Activated T-cell treated with anti-CD3 and anti-CD28 coated beads, Interleukin-2, amount 50 U/mL, for 72 hours (primary cell): ENCODE data around the gene PARP8. TPM values are rescaled to one million over a fixed set of nuclear protein-coding genes. Genes with fewer than 3 reads are reported as not detected.

Experiments used
- ATAC-seq, 2 donors: fragments of 150-1000 bp; cut with Tn5 transposase; replicated peaks in 1 of 2; 2 replicates each; pipeline ENCODE4 v1.10.0; 2021; ENCODE audit warnings: moderate library complexity in 2 of 2, mild to moderate bottlenecking in 1 of 2
- DNase-seq, 2 donors: peaks; one replicate each; pipeline ENCODE4 v3.0.0; 2021 to 2022; ENCODE audit warnings: mixed read lengths in 1 of 2
- H3K27ac Mint-ChIP-seq: one replicate; pipeline ENCODE4 v1.8.0; 2022; ENCODE audit warnings: mild to moderate bottlenecking, moderate library complexity, mixed read lengths
- H3K27me3 Mint-ChIP-seq: one replicate; pipeline ENCODE4 v1.8.0; 2022; ENCODE audit warnings: low read depth, mixed read lengths
- H3K36me3 Mint-ChIP-seq, 2 donors: one replicate each; pipeline ENCODE4 v1.8.0; 2022; ENCODE audit warnings: mixed read lengths in 2 of 2, mild to moderate bottlenecking in 1 of 2; ENCODE audit not compliant: insufficient read depth in 2 of 2
- H3K4me1 Mint-ChIP-seq: one replicate; pipeline ENCODE4 v1.8.0; 2022; ENCODE audit warnings: low read depth, mixed read lengths
- H3K4me3 Mint-ChIP-seq, 2 donors: one replicate each; pipeline ENCODE4 v1.8.0; 2022; ENCODE audit warnings: mild to moderate bottlenecking in 2 of 2, mixed read lengths in 2 of 2, moderate library complexity in 2 of 2
- H3K9me3 Mint-ChIP-seq, 2 donors: one replicate each; pipeline ENCODE4 v1.8.0; 2022; ENCODE audit warnings: mixed read lengths in 2 of 2
- total RNA-seq, 2 donors: library from RNA; stranded (reverse); gene quantifications; one replicate each; pipeline ENCODE4 v1.2.3, GENCODE V29; 2022

PARP8 gene
- total RNA-seq, 2 donors from 2014 or later, result 53.3 to 61.0 TPM

GRCh38 chr5:50716134-50716533, 49.7 kb downstream of the PARP8 start:
- Mint-ChIP-seq H3K36me3 (peaks cover 0 to 5% of the 10 kb centered on the region in 2 donors), H3K4me3 (no peak overlapping the region), H3K27me3 (no peaks in the 10 kb centered on the region), H3K4me1 (peaks cover 85% of the 10 kb centered on the region), H3K27ac (peak overlapping the region; percentile 72), H3K9me3 (peaks cover 0 to 2% of the 10 kb centered on the region in 2 donors)
- ATAC-seq (no peak), DNase-seq (no peak)

GRCh38 chr5:50717651-50718050, 51.2 kb downstream of the PARP8 start:
- Mint-ChIP-seq H3K4me1 (peaks cover 85% of the 10 kb centered on the region), H3K4me3 (peak overlapping the region in 1 of 2 donors; percentile 42), H3K27ac (peak overlapping the region; percentile 29), H3K27me3 (no peaks in the 10 kb centered on the region), H3K9me3 (peaks cover 0 to 2% of the 10 kb centered on the region in 2 donors), H3K36me3 (peaks cover 0 to 3% of the 10 kb centered on the region in 2 donors)
- peak in 1 of 2 donors; percentile 42 for ATAC-seq
- no peak for DNase-seq

- DNase-seq, result no peak
- H3K27me3 Mint-ChIP-seq, result no peaks in the 10 kb centered on the region
- peak overlapping the region; percentile 18 for H3K27ac Mint-ChIP-seq
- H3K4me3 Mint-ChIP-seq, result peak overlapping the region; percentile 35 to 45
- H3K36me3 Mint-ChIP-seq, result peaks cover 0 to 3% of the 10 kb centered on the region in 2 donors
- H3K9me3 Mint-ChIP-seq, result peaks cover 0 to 2% of the 10 kb centered on the region in 2 donors
- H3K4me1 Mint-ChIP-seq, result peaks cover 82% of the 10 kb centered on the region
- ATAC-seq, result no peak
These were observed 53.7 kb downstream of the PARP8 start for GRCh38 chr5:50720061-50720710.

GRCh38 chr5:50722223-50722622, 55.8 kb downstream of the PARP8 start:
- peaks cover 0 to under 1% of the 10 kb centered on the region in 2 donors for H3K9me3 Mint-ChIP-seq
- peaks cover 0 to under 1% of the 10 kb centered on the region in 2 donors for H3K36me3 Mint-ChIP-seq
- H3K27ac Mint-ChIP-seq, result peak overlapping the region; percentile 80
- H3K27me3 Mint-ChIP-seq, result no peaks in the 10 kb centered on the region
- ATAC-seq, result no peak
- H3K4me3 Mint-ChIP-seq, result peak overlapping the region in 1 of 2 donors; percentile 22
- H3K4me1 Mint-ChIP-seq, result peaks cover 81% of the 10 kb centered on the region
- DNase-seq, result no peak

GRCh38 chr5:50724262-50724661, 57.8 kb downstream of the PARP8 start:
- DNase-seq (no peak), ATAC-seq (no peak)
- Mint-ChIP-seq H3K9me3 (no peaks in the 10 kb centered on the region), H3K4me3 (no peak overlapping the region), H3K27ac (no peak overlapping the region), H3K4me1 (peaks cover 76% of the 10 kb centered on the region), H3K36me3 (peaks cover 0 to 1% of the 10 kb centered on the region in 2 donors), H3K27me3 (no peaks in the 10 kb centered on the region)

GRCh38 chr5:50725800-50726474, 59.5 kb downstream of the PARP8 start:
- no peak for ATAC-seq
- H3K27me3 Mint-ChIP-seq, result no peaks in the 10 kb centered on the region
- peak overlapping the region; percentile 54 to 81 for H3K4me3 Mint-ChIP-seq
- H3K9me3 Mint-ChIP-seq, result peaks cover 0 to 2% of the 10 kb centered on the region in 2 donors
- peaks cover 68% of the 10 kb centered on the region for H3K4me1 Mint-ChIP-seq
- DNase-seq, result no peak
- H3K27ac Mint-ChIP-seq, result peak overlapping the region; percentile 90
- peaks cover 2 to 6% of the 10 kb centered on the region in 2 donors for H3K36me3 Mint-ChIP-seq

GRCh38 chr5:50726475-50727148, 60.2 kb downstream of the PARP8 start:
- Mint-ChIP-seq H3K4me1 (peaks cover 62% of the 10 kb centered on the region), H3K9me3 (peaks cover 0 to 2% of the 10 kb centered on the region in 2 donors), H3K27me3 (no peaks in the 10 kb centered on the region), H3K36me3 (peaks cover 2 to 6% of the 10 kb centered on the region in 2 donors), H3K27ac (peak overlapping the region; percentile 90), H3K4me3 (peak overlapping the region; percentile 54 to 81)
- ATAC-seq (peak; percentile 68 to 71), DNase-seq (no peak)

- Mint-ChIP-seq H3K27me3 (no peaks in the 10 kb centered on the region), H3K4me1 (peaks cover 59% of the 10 kb centered on the region), H3K36me3 (peaks cover 2 to 6% of the 10 kb centered on the region in 2 donors), H3K9me3 (peaks cover 0 to 2% of the 10 kb centered on the region in 2 donors), H3K4me3 (peak overlapping the region; percentile 54 to 81), H3K27ac (peak overlapping the region; percentile 90)
- DNase-seq, result peak; percentile 25 to 41
- ATAC-seq, result peak; percentile 89 to 94
These were observed 60.7 kb downstream of the PARP8 start for GRCh38 chr5:50727149-50727496.

GRCh38 chr5:50727845-50728244, 61.4 kb downstream of the PARP8 start:
- H3K27ac Mint-ChIP-seq, result peak overlapping the region; percentile 90
- H3K36me3 Mint-ChIP-seq, result peaks cover 2 to 9% of the 10 kb centered on the region in 2 donors
- ATAC-seq (no peak), DNase-seq (no peak)
- peaks cover 52% of the 10 kb centered on the region for H3K4me1 Mint-ChIP-seq
- H3K27me3 Mint-ChIP-seq, result no peaks in the 10 kb centered on the region
- no peak overlapping the region for H3K4me3 Mint-ChIP-seq
- peaks cover 0 to 2% of the 10 kb centered on the region in 2 donors for H3K9me3 Mint-ChIP-seq

- Mint-ChIP-seq H3K27ac (no peak overlapping the region), H3K36me3 (peaks cover 3 to 9% of the 10 kb centered on the region in 2 donors), H3K27me3 (no peaks in the 10 kb centered on the region), H3K4me1 (peaks cover 56% of the 10 kb centered on the region), H3K4me3 (no peak overlapping the region), H3K9me3 (peaks cover 0 to 2% of the 10 kb centered on the region in 2 donors)
- DNase-seq (no peak), ATAC-seq (no peak)
These were observed 63.9 kb downstream of the PARP8 start for GRCh38 chr5:50730336-50730735.

- peaks cover 56% of the 10 kb centered on the region for H3K4me1 Mint-ChIP-seq
- H3K36me3 Mint-ChIP-seq, result peaks cover 3 to 9% of the 10 kb centered on the region in 2 donors
- no peak overlapping the region for H3K4me3 Mint-ChIP-seq
- no peak for ATAC-seq
- no peaks in the 10 kb centered on the region for H3K27me3 Mint-ChIP-seq
- H3K27ac Mint-ChIP-seq, result no peak overlapping the region
- no peak for DNase-seq
- peaks cover 0 to 2% of the 10 kb centered on the region in 2 donors for H3K9me3 Mint-ChIP-seq
These were observed 64.4 kb downstream of the PARP8 start for GRCh38 chr5:50730841-50731240.

- H3K4me3 Mint-ChIP-seq, result no peak overlapping the region
- H3K4me1 Mint-ChIP-seq, result peaks cover 35% of the 10 kb centered on the region
- no peaks in the 10 kb centered on the region for H3K27me3 Mint-ChIP-seq
- ATAC-seq (no peak), DNase-seq (no peak)
- peaks cover 3 to 9% of the 10 kb centered on the region in 2 donors for H3K36me3 Mint-ChIP-seq
- no peak overlapping the region for H3K27ac Mint-ChIP-seq
- H3K9me3 Mint-ChIP-seq, result peaks cover 0 to 2% of the 10 kb centered on the region in 2 donors
These were observed 67.3 kb downstream of the PARP8 start for GRCh38 chr5:50733741-50734140.

- peaks cover 39% of the 10 kb centered on the region for H3K4me1 Mint-ChIP-seq
- DNase-seq (no peak), ATAC-seq (no peak)
- no peak overlapping the region for H3K27ac Mint-ChIP-seq
- H3K9me3 Mint-ChIP-seq, result no peaks in the 10 kb centered on the region
- no peak overlapping the region for H3K4me3 Mint-ChIP-seq
- peaks cover 0 to 2% of the 10 kb centered on the region in 2 donors for H3K36me3 Mint-ChIP-seq
- H3K27me3 Mint-ChIP-seq, result no peaks in the 10 kb centered on the region
These were observed 72.4 kb downstream of the PARP8 start for GRCh38 chr5:50738864-50739263.
